Naive thymus-derived CD8-positive, alpha-beta T cell (primary cell): Measurements from ENCODE around the gene OR2AE1. TPM values are rescaled to one million over a fixed set of nuclear protein-coding genes. Genes with fewer than 3 reads are reported as not detected.

ENCODE experiments used
- ATAC-seq, 2 donors: fragments of 150-1000 bp; cut with Tn5 transposase in 1 of 2; sonication (Bioruptor Pico), chemical (Tn5 transposase) in 1 of 2; 1 replicate in 1 of 2; 2 replicates in 1 of 2; pipeline ENCODE4 v1.10.0; 2021; ENCODE audit warnings: mild to moderate bottlenecking in 2 of 2, moderate library complexity in 2 of 2
- POLR2A ChIA-PET: fragments of 350-600 bp; sonication (Branson Sonifier 250); formaldehyde crosslinking; loops from one replicate; lab custom pipeline; 2021; ENCODE audit warnings: antibody characterized with exemption; lab: Charles Lee
- DNase-seq, 10 donors: peaks; one replicate each; pipeline versions ENCODE4 v3.0.0 to v3.0.0-alpha.2; 2020 to 2022
- H3K27ac Mint-ChIP-seq, 10 donors: one replicate each; pipeline ENCODE4 v1.8.0; 2020 to 2022; ENCODE audit warnings: mild to moderate bottlenecking in 10 of 10, mixed read lengths in 10 of 10, moderate library complexity in 4 of 10, inconsistent platforms in 1 of 10
- H3K27me3 Mint-ChIP-seq, 5 donors: one replicate each; pipeline ENCODE4 v1.8.0; 2021 to 2022; ENCODE audit warnings: mixed read lengths in 5 of 5
- H3K36me3 Mint-ChIP-seq, 3 donors: one replicate each; pipeline ENCODE4 v1.8.0; 2020 to 2022; ENCODE audit warnings: mixed read lengths in 3 of 3, mild to moderate bottlenecking in 2 of 3, inconsistent platforms in 1 of 3
- H3K4me1 Mint-ChIP-seq, 4 donors: one replicate each; pipeline ENCODE4 v1.8.0; 2021 to 2022; ENCODE audit warnings: mixed read lengths in 4 of 4
- H3K4me3 Mint-ChIP-seq, 10 donors: one replicate each; pipeline ENCODE4 v1.8.0; 2020 to 2022; ENCODE audit warnings: mild to moderate bottlenecking in 10 of 10, mixed read lengths in 10 of 10, moderate library complexity in 6 of 10, inconsistent platforms in 1 of 10
- H3K9me3 Mint-ChIP-seq, 9 donors: one replicate each; pipeline ENCODE4 v1.8.0; 2020 to 2022; ENCODE audit warnings: mixed read lengths in 9 of 9, mild to moderate bottlenecking in 3 of 9, inconsistent platforms in 1 of 9, moderate library complexity in 1 of 9
- polyA plus RNA-seq, 3 donors: library from polyadenylated mRNA; unstranded; fragments of 300-500 nt; fragmentation: Illumina TruSeq; gene quantifications; one replicate each; pipeline ENCODE4 v1.2.3, GENCODE V29; 2021
- total RNA-seq, 8 experiments: library from RNA in 2 of 8; stranded (reverse) in 2 of 8; gene quantifications; one replicate each; pipeline ENCODE4 v1.2.3 and lab custom pipeline; 2021 to 2026

Gene OR2AE1, protein sequence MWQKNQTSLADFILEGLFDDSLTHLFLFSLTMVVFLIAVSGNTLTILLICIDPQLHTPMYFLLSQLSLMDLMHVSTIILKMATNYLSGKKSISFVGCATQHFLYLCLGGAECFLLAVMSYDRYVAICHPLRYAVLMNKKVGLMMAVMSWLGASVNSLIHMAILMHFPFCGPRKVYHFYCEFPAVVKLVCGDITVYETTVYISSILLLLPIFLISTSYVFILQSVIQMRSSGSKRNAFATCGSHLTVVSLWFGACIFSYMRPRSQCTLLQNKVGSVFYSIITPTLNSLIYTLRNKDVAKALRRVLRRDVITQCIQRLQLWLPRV
- total RNA-seq (1 to 10 TPM; 1.1 to 1.3 TPM), polyA plus RNA-seq (not detected), total RNA-seq (lab: John Stamatoyannopoulos, UW) (0 to 0.78 (median 0.07) reads per million in 6 experiments)

DNA sequence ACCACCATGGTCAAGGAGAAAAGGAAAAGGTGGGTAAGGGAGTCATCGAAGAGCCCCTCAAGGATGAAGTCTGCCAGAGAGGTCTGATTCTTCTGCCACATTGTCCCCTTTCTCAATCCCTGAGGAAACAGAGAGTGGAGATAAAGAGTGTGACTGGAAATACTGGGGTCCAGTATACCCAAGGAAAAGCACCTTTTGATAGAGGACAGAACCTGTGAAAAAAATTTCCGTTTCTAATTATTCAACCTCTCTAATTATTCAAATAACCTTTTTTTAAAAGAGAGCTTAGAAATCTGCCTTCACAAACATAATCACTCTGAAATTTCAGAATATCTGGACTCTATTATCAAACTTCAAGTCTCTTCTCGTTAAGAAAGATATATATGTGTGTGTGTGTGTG, at the start of gene OR2AE1:
Gene OR2AE1, minus strand, starts transcription at position 101 of the 400 bp plus-strand sequence. Its CDS starts 0 bp downstream, at position 101.
- peaks cover 0 to 1% (median 0%) of the 10 kb centered on the region in 4 donors for H3K4me1 Mint-ChIP-seq
- no peaks in the 10 kb centered on the region for H3K27me3 Mint-ChIP-seq
- DNase-seq: no peak
- H3K36me3 Mint-ChIP-seq: peaks cover 0 to 5% (median 0%) of the 10 kb centered on the region in 3 donors
- peak within 1 kb of the TSS in 3 of 10 donors; percentile 1 to 70 (median 12) for H3K27ac Mint-ChIP-seq
- H3K9me3 Mint-ChIP-seq: no peaks in the 10 kb centered on the region
- no peak for ATAC-seq
- no peak within 1 kb of the TSS for H3K4me3 Mint-ChIP-seq
- POLR2A ChIA-PET: interaction anchor here (0.7 kb wide), 1 partner anchor 551 kb away, joined by 3 read pairs; the partner anchor contains the start of gene ZCWPW1

DNA sequence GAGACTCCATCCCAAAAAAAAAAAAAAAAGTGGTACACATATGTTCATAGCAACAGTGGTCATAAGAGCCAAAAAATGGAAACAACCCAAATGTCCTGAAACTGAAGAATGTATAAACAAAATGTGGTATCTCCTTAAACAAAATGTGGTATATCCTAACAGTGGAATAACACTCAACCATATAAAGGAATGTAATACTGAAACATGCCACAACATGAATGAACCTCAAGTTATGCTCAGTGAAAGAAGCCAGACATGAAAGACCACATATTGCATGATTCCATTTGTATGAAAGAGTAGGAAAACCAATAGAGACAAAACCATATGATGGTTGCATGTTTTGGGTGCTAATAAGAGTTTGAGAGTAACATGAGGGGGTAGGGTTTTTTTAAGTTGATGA, 49.5 kb upstream of the OR2AE1 start:
- DNase-seq (no peak), ATAC-seq (no peak)
- Mint-ChIP-seq H3K9me3 (no peaks in the 10 kb centered on the region), H3K4me1 (peaks cover 16 to 33% (median 21%) of the 10 kb centered on the region in 4 donors), H3K27ac (peak overlapping the region in 1 of 10 donors; percentile 31), H3K27me3 (peaks cover 3 to 15% (median 5%) of the 10 kb centered on the region in 5 donors), H3K4me3 (no peak overlapping the region), H3K36me3 (peaks cover 0 to 5% (median 0%) of the 10 kb centered on the region in 3 donors)
- POLR2A ChIA-PET: no interaction called here

DNA sequence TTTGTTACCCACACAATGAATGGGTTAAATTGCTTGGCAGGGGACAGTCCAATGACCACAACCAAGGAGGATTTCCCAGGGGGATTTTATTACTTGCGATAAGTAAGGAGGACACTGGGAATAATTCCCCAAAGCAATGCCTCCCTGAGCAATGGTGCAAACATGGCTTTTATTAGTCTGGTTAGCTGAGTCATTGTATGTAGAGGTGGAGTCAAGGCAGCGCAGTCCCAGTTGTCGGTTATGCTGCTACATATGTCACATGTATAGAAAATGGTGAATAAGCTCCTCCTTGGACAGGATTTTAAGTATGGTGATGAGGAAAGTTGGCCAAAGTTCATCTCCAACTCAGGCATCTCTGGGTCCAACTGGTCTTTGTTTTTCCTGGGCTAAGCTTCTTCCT, 46.4 kb upstream of the OR2AE1 start:
- H3K4me1 Mint-ChIP-seq: peaks cover 9 to 30% (median 18%) of the 10 kb centered on the region in 4 donors
- H3K27me3 Mint-ChIP-seq: peaks cover 0 to 12% (median 5%) of the 10 kb centered on the region in 5 donors
- DNase-seq: no peak
- no peak for ATAC-seq
- H3K27ac Mint-ChIP-seq: no peak overlapping the region
- no peaks in the 10 kb centered on the region for H3K9me3 Mint-ChIP-seq
- no peak overlapping the region for H3K4me3 Mint-ChIP-seq
- POLR2A ChIA-PET: no interaction called here
- peaks cover 0 to 5% (median 0%) of the 10 kb centered on the region in 3 donors for H3K36me3 Mint-ChIP-seq

DNA sequence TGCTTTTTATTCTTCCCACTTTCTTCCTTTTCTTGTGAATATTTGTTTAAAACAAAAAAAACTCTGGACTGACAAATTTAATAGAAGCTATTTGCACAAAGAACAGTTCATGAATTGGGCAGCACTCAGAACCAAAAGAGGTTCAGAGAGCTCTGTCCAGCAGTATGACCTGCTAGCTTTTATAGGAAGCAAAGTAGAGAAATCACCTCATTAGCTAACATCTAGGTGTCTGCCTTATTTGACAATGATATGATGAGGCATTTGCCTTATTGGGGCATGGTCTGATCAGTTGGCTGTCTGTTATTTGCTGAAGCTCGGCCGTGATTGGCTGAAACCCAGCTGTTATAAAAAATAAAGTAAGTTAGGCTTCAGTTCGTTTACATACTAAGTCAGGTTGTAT, 43.3 kb upstream of the OR2AE1 start:
- DNase-seq (no peak), ATAC-seq (no peak)
- Mint-ChIP-seq H3K27me3 (no peaks in the 10 kb centered on the region), H3K9me3 (no peaks in the 10 kb centered on the region), H3K27ac (peak overlapping the region; percentile 96 to 99 (median 98)), H3K4me1 (peaks cover 32 to 54% (median 47%) of the 10 kb centered on the region in 4 donors), H3K36me3 (peaks cover 0 to 27% (median 0%) of the 10 kb centered on the region in 3 donors), H3K4me3 (peak overlapping the region; percentile 89 to 98 (median 94))
- POLR2A ChIA-PET: interaction anchor here (0.5 to 4.7 kb wide), 17 partner anchors 8 to 526 kb away, joined by 4 to 50 read pairs (median 8); partner anchors contain the start of genes AP4M1, COPS6, GJC3 and MBLAC1

DNA sequence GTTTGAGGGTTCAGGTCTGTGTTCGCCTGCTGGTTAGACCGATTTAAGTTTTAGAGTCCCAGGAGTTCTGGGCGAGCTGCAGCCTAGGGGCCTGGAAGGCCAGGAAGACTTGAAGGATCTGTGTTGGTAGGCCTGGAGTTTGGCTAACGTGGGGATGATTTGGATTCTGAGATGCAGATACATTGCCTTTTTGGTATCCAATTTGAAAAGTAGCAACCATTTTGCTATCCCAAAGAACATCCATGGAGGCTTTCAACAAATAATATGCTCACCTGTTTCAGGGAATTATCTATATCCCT, 42.9 kb upstream of the OR2AE1 start:
- POLR2A ChIA-PET: interaction anchor here (0.5 to 4.7 kb wide), 26 partner anchors 8 to 525 kb away, joined by 3 to 50 read pairs (median 5); partner anchors contain the start of genes AP4M1, COPS6, GJC3 and MBLAC1
- Mint-ChIP-seq H3K27me3 (no peaks in the 10 kb centered on the region), H3K36me3 (peaks cover 0 to 30% (median 0%) of the 10 kb centered on the region in 3 donors), H3K27ac (peak overlapping the region; percentile 96 to 99 (median 98)), H3K9me3 (no peaks in the 10 kb centered on the region), H3K4me3 (peak overlapping the region; percentile 89 to 98 (median 94)), H3K4me1 (peaks cover 35 to 58% (median 49%) of the 10 kb centered on the region in 4 donors)
- ATAC-seq: no peak
- DNase-seq: no peak

DNA sequence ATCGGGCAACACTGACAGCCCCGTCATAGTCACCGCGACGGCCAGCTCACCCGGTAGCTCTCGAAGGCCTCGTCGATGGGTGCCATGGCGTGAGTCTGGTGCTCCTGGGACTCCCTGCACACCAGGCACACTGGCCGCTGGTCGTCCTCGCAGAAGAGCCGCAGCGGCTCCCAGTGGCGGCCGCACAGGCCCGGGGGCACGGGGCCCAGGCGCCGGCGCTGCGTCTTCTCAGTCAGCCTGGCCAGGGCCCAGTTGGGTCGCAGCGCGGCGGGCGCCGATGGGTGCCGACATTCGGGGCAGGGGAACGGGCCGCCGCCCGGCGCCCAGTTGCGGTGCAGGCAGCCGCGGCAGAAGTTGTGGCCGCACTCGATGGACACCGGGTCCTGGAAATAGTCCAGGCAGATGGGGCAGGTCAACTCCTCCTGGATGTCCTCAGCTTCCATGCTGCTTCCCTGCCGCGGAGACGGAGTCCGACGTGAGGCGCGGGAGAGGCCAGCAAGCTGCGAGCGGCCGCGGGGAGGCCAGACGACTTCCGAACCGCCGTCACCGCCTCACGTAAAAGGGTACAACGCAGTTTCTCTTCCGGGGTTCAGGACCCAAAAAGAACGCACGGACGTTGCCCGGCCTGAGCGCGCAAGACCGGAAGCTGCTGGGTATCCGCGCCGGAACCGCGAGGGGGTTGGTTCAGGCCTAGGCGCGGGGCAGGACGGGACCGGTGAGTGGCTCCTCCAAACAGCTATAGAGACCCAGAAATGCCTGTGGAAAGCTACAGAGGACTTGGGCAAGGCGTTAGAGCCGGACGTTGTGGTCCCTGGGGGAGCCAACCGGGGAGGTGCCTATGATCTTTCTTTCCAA, 42.4 kb upstream of the OR2AE1 start, which contains the start of gene TRIM4:
Gene TRIM4, minus strand, starts transcription at position 572 of the 855 bp plus-strand sequence. Its CDS starts 129 bp downstream, at position 443.
- peak within 1 kb of the TSS; percentile 96 to 99 (median 98) for H3K27ac Mint-ChIP-seq
- DNase-seq (peak; percentile 76 to 94 (median 87)), ATAC-seq (peak; percentile 97 to 98)
- H3K4me1 Mint-ChIP-seq: peaks cover 37 to 63% (median 54%) of the 10 kb centered on the region in 4 donors
- no peaks in the 10 kb centered on the region for H3K27me3 Mint-ChIP-seq
- no peaks in the 10 kb centered on the region for H3K9me3 Mint-ChIP-seq
- POLR2A ChIA-PET: interaction anchor here (0.5 to 4.7 kb wide), 32 partner anchors 9 to 525 kb away, joined by 3 to 50 read pairs (median 5); partner anchors contain the start of genes AP4M1, COPS6, GJC3 and MBLAC1
- H3K36me3 Mint-ChIP-seq: peaks cover 0 to 34% (median 0%) of the 10 kb centered on the region in 3 donors
- peak within 1 kb of the TSS; percentile 89 to 98 (median 94) for H3K4me3 Mint-ChIP-seq

DNA sequence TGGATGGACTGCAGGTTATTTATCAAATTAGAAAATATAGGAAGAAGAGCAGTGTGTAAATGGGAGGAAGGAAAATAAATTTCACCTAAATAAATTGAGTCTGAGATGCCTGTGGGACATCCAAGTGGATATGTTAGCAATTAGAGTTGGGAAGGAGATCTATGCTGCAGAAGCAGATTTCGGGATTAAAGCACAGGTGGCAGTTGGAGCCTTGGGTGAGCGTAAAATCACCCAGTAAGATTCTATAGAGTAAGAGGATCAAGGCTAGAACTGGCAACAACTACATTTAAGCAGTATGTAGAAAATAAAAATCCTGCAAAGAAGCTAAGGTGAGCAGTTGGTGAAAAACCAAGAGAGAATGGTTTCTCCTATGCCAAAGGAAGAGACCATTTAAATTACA, 34.1 kb upstream of the OR2AE1 start:
- no peak for DNase-seq
- Mint-ChIP-seq H3K36me3 (peaks cover 5 to 82% (median 14%) of the 10 kb centered on the region in 3 donors), H3K27ac (peak overlapping the region in 6 of 10 donors; percentile 1 to 89 (median 69)), H3K9me3 (no peaks in the 10 kb centered on the region), H3K4me3 (peak overlapping the region in 1 of 10 donors; percentile 21), H3K27me3 (no peaks in the 10 kb centered on the region), H3K4me1 (peaks cover 30 to 60% (median 56%) of the 10 kb centered on the region in 4 donors)
- POLR2A ChIA-PET: no interaction called here
- no peak for ATAC-seq

DNA sequence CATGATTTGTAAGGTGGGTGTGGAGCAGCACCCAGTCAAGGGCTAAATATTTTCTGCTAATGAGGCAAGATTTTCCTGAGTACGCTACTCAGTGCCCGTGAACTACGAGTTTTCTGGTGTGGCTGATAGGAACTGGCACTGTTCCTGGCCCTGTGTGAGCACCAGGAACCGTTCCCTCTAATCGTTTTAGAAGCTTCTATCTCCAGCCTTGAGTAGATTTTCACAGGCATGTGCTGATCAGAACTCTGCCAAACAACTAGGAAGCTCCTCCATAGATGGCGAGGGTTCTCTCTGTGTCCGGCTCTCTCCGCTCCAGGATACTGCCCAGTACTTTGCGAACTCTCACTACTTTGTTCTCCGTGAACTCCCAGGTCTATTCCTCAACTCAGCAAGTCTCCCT, 24.7 kb upstream of the OR2AE1 start:
- DNase-seq (no peak), ATAC-seq (no peak)
- Mint-ChIP-seq H3K27me3 (no peaks in the 10 kb centered on the region), H3K36me3 (peaks cover 5 to 77% (median 33%) of the 10 kb centered on the region in 3 donors), H3K9me3 (no peaks in the 10 kb centered on the region), H3K27ac (peak overlapping the region in 3 of 10 donors; percentile 33 to 86 (median 63)), H3K4me3 (no peak overlapping the region), H3K4me1 (peaks cover 6 to 9% (median 7%) of the 10 kb centered on the region in 4 donors)
- POLR2A ChIA-PET: no interaction called here

DNA sequence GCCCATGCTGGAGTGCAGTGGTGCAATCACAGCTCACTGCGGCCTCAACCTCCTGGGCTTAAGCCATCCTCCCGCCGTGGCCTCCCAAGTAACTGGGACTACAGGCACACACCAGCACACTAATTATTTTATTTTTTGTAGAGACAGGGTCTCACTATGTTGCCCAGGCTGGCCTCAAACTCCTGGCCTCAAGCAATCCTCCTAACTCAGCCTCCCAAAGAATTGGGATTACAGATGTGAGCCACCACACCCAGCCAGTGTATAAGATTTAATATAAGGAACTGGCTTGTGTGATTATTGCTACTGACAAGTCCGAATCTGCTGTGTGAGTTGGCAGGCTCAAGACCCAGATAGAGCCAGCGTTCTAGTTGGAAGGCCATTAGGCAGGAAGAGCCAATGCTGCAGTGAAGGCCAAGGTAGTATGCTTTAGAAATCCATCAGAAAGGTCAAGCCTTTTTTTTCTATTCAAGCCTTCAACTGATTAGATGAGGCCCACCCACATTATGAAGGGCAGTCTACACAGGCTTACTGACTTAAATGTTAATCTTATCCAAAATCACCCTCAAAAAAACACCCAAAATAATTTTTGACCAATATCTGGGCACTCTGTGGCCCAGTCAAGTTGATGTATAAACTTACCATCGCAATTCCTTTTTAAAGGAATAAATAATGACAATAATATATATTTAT, 23.1 kb upstream of the OR2AE1 start:
- ATAC-seq (no peak), DNase-seq (no peak)
- no peaks in the 10 kb centered on the region for H3K27me3 Mint-ChIP-seq
- POLR2A ChIA-PET: no interaction called here
- H3K27ac Mint-ChIP-seq: peak overlapping the region in 1 of 10 donors; percentile 22
- peaks cover 6 to 8% (median 6%) of the 10 kb centered on the region in 4 donors for H3K4me1 Mint-ChIP-seq
- H3K4me3 Mint-ChIP-seq: no peak overlapping the region
- no peaks in the 10 kb centered on the region for H3K9me3 Mint-ChIP-seq
- H3K36me3 Mint-ChIP-seq: peaks cover 5 to 61% (median 33%) of the 10 kb centered on the region in 3 donors

DNA sequence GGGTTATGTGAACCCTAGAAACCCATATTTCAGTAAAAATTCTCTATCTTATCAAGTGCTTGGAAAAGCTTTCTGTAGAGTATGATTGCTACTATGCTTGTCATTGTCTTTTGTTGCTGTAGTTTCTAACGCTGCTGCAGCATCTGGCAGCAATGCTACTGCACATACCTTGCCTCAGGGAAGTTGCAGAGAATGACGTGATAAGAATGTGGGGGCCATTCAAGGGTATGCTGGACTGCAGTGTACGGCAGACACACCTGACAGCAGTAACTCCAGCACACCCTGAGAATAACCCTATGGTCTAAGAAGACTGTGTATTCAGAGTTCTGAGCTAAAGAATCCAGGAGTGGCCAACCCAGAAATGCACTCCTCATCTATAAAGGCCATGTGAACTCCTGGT, 22.0 kb upstream of the OR2AE1 start:
- no peak for ATAC-seq
- H3K36me3 Mint-ChIP-seq: peaks cover 5 to 51% (median 32%) of the 10 kb centered on the region in 3 donors
- peaks cover 6 to 8% (median 6%) of the 10 kb centered on the region in 4 donors for H3K4me1 Mint-ChIP-seq
- DNase-seq: no peak
- no peak overlapping the region for H3K27ac Mint-ChIP-seq
- no peak overlapping the region for H3K4me3 Mint-ChIP-seq
- POLR2A ChIA-PET: no interaction called here
- no peaks in the 10 kb centered on the region for H3K9me3 Mint-ChIP-seq
- H3K27me3 Mint-ChIP-seq: no peaks in the 10 kb centered on the region

DNA sequence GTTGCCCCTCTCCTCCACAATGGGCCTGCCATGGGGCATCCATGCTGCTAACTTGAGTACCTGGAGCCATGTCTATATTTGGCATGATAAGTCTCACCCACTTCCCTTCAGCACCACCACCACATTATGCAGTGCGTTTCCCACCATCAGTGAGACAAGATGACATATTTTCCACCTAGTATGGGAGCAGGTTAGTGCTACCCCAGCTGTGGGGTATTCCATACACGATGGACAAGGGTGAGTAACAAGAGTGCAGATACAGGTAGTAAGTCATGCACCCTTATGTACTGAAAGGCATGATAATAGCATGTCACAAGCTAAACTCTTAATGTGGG, 21.2 kb upstream of the OR2AE1 start:
- POLR2A ChIA-PET: no interaction called here

More for the DNA sequence above, 21.2 kb upstream of the OR2AE1 start:
- peak in 1 of 2 donors; percentile 16 for ATAC-seq
- no peak for DNase-seq
- H3K36me3 Mint-ChIP-seq: peaks cover 5 to 44% (median 26%) of the 10 kb centered on the region in 3 donors
- peak overlapping the region in 4 of 10 donors; percentile 23 to 65 (median 61) for H3K27ac Mint-ChIP-seq
- no peak overlapping the region for H3K4me3 Mint-ChIP-seq
- no peaks in the 10 kb centered on the region for H3K9me3 Mint-ChIP-seq
- H3K4me1 Mint-ChIP-seq: peaks cover 6 to 9% (median 7%) of the 10 kb centered on the region in 4 donors
- H3K27me3 Mint-ChIP-seq: no peaks in the 10 kb centered on the region
